PC-3 (cell line): ENCODE results near the gene DLX5. TPM values are rescaled to one million over a fixed set of nuclear protein-coding genes. Genes with fewer than 3 reads are reported as not detected.

Experiments used
- ATAC-seq: fragments of 200-7000 bp; cut with Tn5 transposase; 2 replicates; pipeline ENCODE4 v1.9.1; 2020; ENCODE audit warnings: mild to moderate bottlenecking, moderate library complexity
- BruUV-seq: library from RNA; stranded (reverse); fragments of 400-500 nt; replicated peaks from 2 replicates; lab custom pipeline; 2021; lab: Mats Ljungman, UMichigan
- CTCF ChIA-PET: fragments of 300-600 bp; sonication (Branson Sonifier 250); formaldehyde crosslinking; loops from one replicate; lab custom pipeline; 2022; ENCODE audit warnings: antibody characterized with exemption; lab: Charles Lee
- POLR2A ChIA-PET: fragments of 300-600 bp; sonication (Branson Sonifier 250); formaldehyde crosslinking; loops from one replicate; lab custom pipeline; 2022; ENCODE audit warnings: antibody characterized with exemption; ENCODE audit not compliant: unreplicated experiment; lab: Charles Lee
- DNase-seq: peaks from one replicate; pipeline ENCODE4 v3.0.0-alpha.2; 2015
- H2AFZ ChIP-seq: fragments of 300-600 bp; sonication (generic); 2 replicates; pipeline ENCODE4 v1.6.0; 2016; ENCODE audit warnings: antibody characterized with exemption, low read length
- H3F3A ChIP-seq: fragments of 300-600 bp; sonication (generic); one replicate; pipeline ENCODE4 v1.6.0; 2017; ENCODE audit warnings: antibody characterized with exemption, low read length, control low read depth, mild to moderate bottlenecking; ENCODE audit not compliant: unreplicated experiment
- H3K27ac ChIP-seq: fragments of 300-600 bp; sonication (generic); 2 replicates; pipeline ENCODE4 v1.5.1; 2016; ENCODE audit warnings: mild to moderate bottlenecking, low read length
- H3K27me3 ChIP-seq: fragments of 300-600 bp; sonication (generic); 2 replicates; pipeline ENCODE4 v1.6.1; 2016; ENCODE audit warnings: low read length, mixed read lengths
- H3K36me3 ChIP-seq: fragments of 300-600 bp; sonication (generic); 2 replicates; pipeline ENCODE4 v1.6.1; 2016; ENCODE audit warnings: low read depth, mixed run types, low read length, mixed read lengths
- H3K4me1 ChIP-seq: fragments of 300-600 bp; sonication (generic); 2 replicates; pipeline ENCODE4 v1.5.1; 2016; ENCODE audit warnings: low read length; ENCODE audit not compliant: insufficient read depth
- H3K4me2 ChIP-seq: fragments of 300-600 bp; sonication (generic); 2 replicates; pipeline ENCODE4 v1.6.0; 2016; ENCODE audit warnings: low read length
- H3K4me3 ChIP-seq: fragments of 300-600 bp; sonication (generic); 2 replicates; pipeline ENCODE4 v1.5.1; 2016; ENCODE audit warnings: mild to moderate bottlenecking, low read length, mixed read lengths
- H3K79me2 ChIP-seq: fragments of 300-600 bp; sonication (generic); 2 replicates; pipeline ENCODE4 v1.6.1; 2017; ENCODE audit warnings: low read length, mixed read lengths
- H3K9ac ChIP-seq: fragments of 300-600 bp; sonication (generic); 2 replicates; pipeline ENCODE4 v1.6.0; 2016; ENCODE audit warnings: mild to moderate bottlenecking, low read length
- H3K9me2 ChIP-seq: fragments of 300-600 bp; sonication (generic); replicated peaks from 2 replicates; pipeline ENCODE4 v1.6.1; 2016; ENCODE audit warnings: mixed run types, low read length, mixed read lengths
- H3K9me3 ChIP-seq: fragments of 300-600 bp; sonication (generic); 2 replicates; pipeline ENCODE4 v1.6.1; 2016; ENCODE audit warnings: low read length, mixed read lengths
- H4K20me1 ChIP-seq: fragments of 300-600 bp; sonication (generic); 2 replicates; pipeline ENCODE4 v1.6.1; 2016; ENCODE audit warnings: low read length, mixed read lengths
- EZH2 ChIP-seq: fragments of 300-600 bp; sonication (generic); IDR thresholded peaks from one replicate; pipeline ENCODE4 v1.6.1; 2017; ENCODE audit warnings: antibody characterized with exemption, mild to moderate bottlenecking, low read length; ENCODE audit not compliant: unreplicated experiment
- EZH2phosphoT487 ChIP-seq: fragments of 300-600 bp; sonication (generic); IDR thresholded peaks from 2 replicates; pipeline ENCODE4 v1.6.1; 2018; ENCODE audit warnings: mild to moderate bottlenecking, antibody characterized with exemption, low read length, borderline replicate concordance
- intact Hi-C: fragments of 100-400 bp; cut with micrococcal nuclease; formaldehyde crosslinking; loops from 2 replicates; pipeline ENCODE4 v1.9.0; 2023
- total RNA-seq: library from RNA; depleted of rRNA; stranded (reverse); fragments of >200 nt; gene quantifications from 2 replicates; pipeline ENCODE4 v1.2.3, GENCODE V29; 2014
- TF ChIP-seq, protein P1 (sequence below): fragments of 300-600 bp; sonication (generic); conservative IDR thresholded peaks from 2 replicates; pipeline ENCODE4 v1.5.1; 2017; ENCODE audit warnings: antibody characterized with exemption, low read depth, mild to moderate bottlenecking, low read length

The DLX5 gene
- total RNA-seq, 1 experiment from 2014 or later = 0.15 TPM

DNA sequence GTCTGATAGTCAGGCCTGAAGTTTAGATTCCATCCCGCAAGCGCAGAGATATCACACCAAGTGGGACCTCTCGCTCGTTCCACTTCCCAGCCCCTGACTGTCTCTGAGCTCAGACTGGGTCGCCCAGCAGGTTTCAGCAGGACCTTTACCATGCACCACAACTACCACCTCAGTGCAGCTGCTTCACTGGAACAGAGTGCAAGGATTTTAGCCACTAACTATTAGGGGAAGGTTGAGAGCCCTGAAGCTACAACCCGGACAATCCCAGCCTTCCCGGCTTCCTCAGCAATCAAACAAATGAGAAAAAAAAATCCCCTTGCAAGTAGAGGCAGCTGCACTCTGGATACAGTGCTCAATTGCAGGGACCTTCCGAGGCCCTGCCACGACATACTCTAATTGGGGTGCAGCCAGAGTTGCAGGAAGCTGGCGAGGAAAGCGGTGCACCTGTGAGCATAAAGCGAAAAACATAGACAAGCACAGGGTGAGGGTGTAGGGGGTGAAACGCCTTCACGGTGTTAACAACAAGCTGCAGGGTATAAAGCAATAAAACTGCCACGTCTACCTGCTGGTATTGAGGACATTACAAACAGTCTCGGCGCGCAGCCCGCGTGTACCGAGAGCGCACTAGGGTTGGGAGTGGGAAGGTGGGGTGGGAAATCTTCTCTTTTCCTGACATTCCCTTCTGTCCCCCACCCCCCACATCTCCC, 21.9 kb downstream of the DLX5 start:
- intact Hi-C loops = no loop called here
- ChIA-PET CTCF (no interaction called here), POLR2A (no interaction called here)
- no peaks in the 10 kb centered on the region for H3K9me3 ChIP-seq
- no peak for ATAC-seq
- H3K36me3 ChIP-seq = no peaks in the 10 kb centered on the region
- H3K4me3 ChIP-seq = no peak overlapping the region
- no peaks in the 10 kb centered on the region for H3F3A ChIP-seq
- TF ChIP-seq EZH2 (no peak), EZH2phosphoT487 (no peak)
- TF ChIP-seq, protein P1, sequence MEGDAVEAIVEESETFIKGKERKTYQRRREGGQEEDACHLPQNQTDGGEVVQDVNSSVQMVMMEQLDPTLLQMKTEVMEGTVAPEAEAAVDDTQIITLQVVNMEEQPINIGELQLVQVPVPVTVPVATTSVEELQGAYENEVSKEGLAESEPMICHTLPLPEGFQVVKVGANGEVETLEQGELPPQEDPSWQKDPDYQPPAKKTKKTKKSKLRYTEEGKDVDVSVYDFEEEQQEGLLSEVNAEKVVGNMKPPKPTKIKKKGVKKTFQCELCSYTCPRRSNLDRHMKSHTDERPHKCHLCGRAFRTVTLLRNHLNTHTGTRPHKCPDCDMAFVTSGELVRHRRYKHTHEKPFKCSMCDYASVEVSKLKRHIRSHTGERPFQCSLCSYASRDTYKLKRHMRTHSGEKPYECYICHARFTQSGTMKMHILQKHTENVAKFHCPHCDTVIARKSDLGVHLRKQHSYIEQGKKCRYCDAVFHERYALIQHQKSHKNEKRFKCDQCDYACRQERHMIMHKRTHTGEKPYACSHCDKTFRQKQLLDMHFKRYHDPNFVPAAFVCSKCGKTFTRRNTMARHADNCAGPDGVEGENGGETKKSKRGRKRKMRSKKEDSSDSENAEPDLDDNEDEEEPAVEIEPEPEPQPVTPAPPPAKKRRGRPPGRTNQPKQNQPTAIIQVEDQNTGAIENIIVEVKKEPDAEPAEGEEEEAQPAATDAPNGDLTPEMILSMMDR = no peak
- DNase-seq = no peak
- H3K9ac ChIP-seq = no peak overlapping the region
- no peaks in the 10 kb centered on the region for H4K20me1 ChIP-seq
- no peak overlapping the region for H3K27ac ChIP-seq
- no peaks in the 10 kb centered on the region for H3K79me2 ChIP-seq
- no peak overlapping the region for H3K4me2 ChIP-seq
- no peak overlapping the region for H2AFZ ChIP-seq
- peaks cover 13% of the 10 kb centered on the region for H3K27me3 ChIP-seq
- no peaks in the 10 kb centered on the region for H3K9me2 ChIP-seq
- no peaks in the 10 kb centered on the region for H3K4me1 ChIP-seq
- BruUV-seq = no TSS peak

DNA sequence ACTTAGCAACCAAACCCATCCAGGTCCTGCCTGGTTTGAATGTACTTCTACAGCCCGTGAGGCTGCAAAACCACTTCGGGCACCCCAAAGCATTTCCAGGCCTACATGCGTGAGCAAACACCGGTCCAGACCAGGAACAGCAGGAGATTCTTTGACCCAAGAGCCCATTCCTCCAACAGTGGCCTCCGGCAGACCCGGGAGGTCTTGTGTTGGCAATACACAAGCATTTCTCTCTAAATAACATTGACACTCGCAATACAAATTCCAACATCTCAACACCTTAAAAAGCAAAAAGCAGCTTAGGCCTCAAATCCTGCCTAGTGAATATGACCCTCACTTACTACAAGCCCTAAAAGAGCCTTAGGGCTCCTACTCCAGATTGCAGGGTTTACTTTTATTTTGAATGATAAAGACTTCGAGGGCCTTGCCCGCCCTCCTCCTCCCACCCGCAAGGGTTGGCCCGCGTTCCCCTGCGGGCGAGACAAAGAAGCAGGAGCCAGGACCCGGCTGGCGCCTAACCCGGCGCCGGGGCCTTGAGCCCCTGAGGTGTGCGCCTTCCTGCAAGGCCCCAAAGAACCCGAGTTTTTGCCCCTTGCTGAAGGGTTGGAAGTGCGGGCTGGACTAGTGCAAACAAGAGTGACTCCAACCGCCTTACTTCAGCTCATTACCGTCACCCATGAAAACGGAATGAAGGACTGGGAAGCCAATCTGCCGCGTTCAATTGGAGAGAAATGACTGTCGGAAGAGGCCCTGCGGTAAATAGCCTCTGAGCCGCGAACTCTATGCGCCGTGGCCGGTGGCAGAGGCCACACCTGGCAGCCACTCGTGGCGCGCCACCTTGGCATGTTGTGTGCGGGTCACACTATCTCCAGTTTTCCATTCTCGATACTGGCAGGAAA, 22.7 kb downstream of the DLX5 start:
- ChIA-PET CTCF (no interaction called here), POLR2A (no interaction called here)
- H4K20me1 ChIP-seq = no peaks in the 10 kb centered on the region
- H3K9me2 ChIP-seq = no peaks in the 10 kb centered on the region
- H3K36me3 ChIP-seq = no peaks in the 10 kb centered on the region
- intact Hi-C loops = no loop called here
- no peak overlapping the region for H3K4me3 ChIP-seq
- H3F3A ChIP-seq = no peaks in the 10 kb centered on the region
- no peak overlapping the region for H3K9ac ChIP-seq
- BruUV-seq = no TSS peak
- H3K4me2 ChIP-seq = no peak overlapping the region
- peaks cover 20% of the 10 kb centered on the region for H3K27me3 ChIP-seq
- H3K4me1 ChIP-seq = no peaks in the 10 kb centered on the region
- no peak for ATAC-seq
- no peaks in the 10 kb centered on the region for H3K79me2 ChIP-seq
- H2AFZ ChIP-seq = no peak overlapping the region
- TF ChIP-seq, protein P1 = no peak
- no peak for TF ChIP-seq EZH2
- TF ChIP-seq EZH2phosphoT487 = no peak
- DNase-seq = no peak
- no peak overlapping the region for H3K27ac ChIP-seq
- H3K9me3 ChIP-seq = no peaks in the 10 kb centered on the region

DNA sequence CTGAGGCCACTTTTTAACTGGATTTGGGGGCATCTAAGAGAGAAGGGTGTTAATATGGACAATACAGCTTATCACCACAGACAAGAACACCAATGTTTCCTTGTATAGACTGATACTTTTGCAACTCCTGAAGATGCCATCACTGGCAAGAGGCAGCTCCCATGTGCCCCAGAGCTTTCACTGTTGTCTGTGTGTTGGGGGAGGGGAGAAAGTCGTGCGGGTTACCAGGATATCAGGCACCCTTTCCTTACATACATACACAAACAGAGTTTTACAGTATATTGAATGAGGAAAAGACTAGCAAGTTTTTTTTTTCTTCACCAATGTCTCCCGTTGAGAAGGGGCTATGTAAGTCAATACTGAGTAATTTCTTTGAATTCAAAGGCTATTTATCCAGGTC, 23.4 kb downstream of the DLX5 start:
- Histone ChIP-seq H3K36me3 (no peaks in the 10 kb centered on the region), H3K4me2 (no peak overlapping the region), H3K4me3 (no peak overlapping the region), H3K27me3 (peaks cover 27% of the 10 kb centered on the region), H4K20me1 (no peaks in the 10 kb centered on the region), H3K4me1 (no peaks in the 10 kb centered on the region), H3F3A (no peaks in the 10 kb centered on the region), H3K9me2 (no peaks in the 10 kb centered on the region), H2AFZ (no peak overlapping the region), H3K9ac (no peak overlapping the region), H3K79me2 (no peaks in the 10 kb centered on the region), H3K9me3 (no peaks in the 10 kb centered on the region), H3K27ac (no peak overlapping the region)
- POLR2A ChIA-PET = no interaction called here
- CTCF ChIA-PET = no interaction called here
- DNase-seq (no peak), ATAC-seq (no peak)
- intact Hi-C loops = no loop called here
- BruUV-seq = no TSS peak
- TF ChIP-seq, protein P1 = no peak
- TF ChIP-seq EZH2phosphoT487 (no peak), EZH2 (no peak)
